HCT116 (cell line): ENCODE data around the gene SLC6A19.

Source experiments
- CBX3 ChIP-seq: IDR thresholded peaks from 2 replicates; pipeline ENCODE4 v1.6.1; 2012; ENCODE audit warnings: low read depth
- CEBPB ChIP-seq: IDR thresholded peaks from 2 replicates; pipeline ENCODE4 v1.6.1; 2012; ENCODE audit warnings: low read depth
- CTCF ChIP-seq, 3 experiments: fragments of 200-600 bp in 1 of 3; sonication (generic) in 1 of 3; IDR thresholded peaks in 2 of 3; conservative IDR thresholded peaks in 1 of 3; 2 replicates each; pipeline ENCODE4 v1.5.1; 2012 to 2017; ENCODE audit warnings: low read depth in 2 of 3, low read length in 2 of 3, antibody characterized with exemption in 1 of 3, borderline replicate concordance in 1 of 3, control low read depth in 1 of 3, mild to moderate bottlenecking in 1 of 3, mixed read lengths in 1 of 3, mixed run types in 1 of 3, moderate library complexity in 1 of 3; ENCODE audit not compliant: insufficient read depth in 1 of 3
- EZH2 ChIP-seq: fragments of 200-600 bp; sonication (generic); IDR thresholded peaks from 2 replicates; pipeline ENCODE4 v1.6.1; 2017; ENCODE audit warnings: antibody characterized with exemption, mixed run types
- EZH2phosphoT487 ChIP-seq: fragments of 200-600 bp; IDR thresholded peaks from 2 replicates; pipeline ENCODE4 v1.6.1; 2018; ENCODE audit warnings: antibody characterized with exemption, borderline replicate concordance
- FOSL1 ChIP-seq: IDR thresholded peaks from 2 replicates; pipeline ENCODE4 v1.6.1; 2012; ENCODE audit warnings: low read depth
- MAX ChIP-seq: IDR thresholded peaks from 2 replicates; pipeline ENCODE4 v1.6.1; 2012
- POLR2A ChIP-seq: IDR thresholded peaks from 2 replicates; pipeline ENCODE4 v1.7.0; 2011; ENCODE audit warnings: borderline replicate concordance; ENCODE audit not compliant: insufficient read depth, insufficient read length; ENCODE audit errors: extremely low read depth
- POLR2AphosphoS5 ChIP-seq: IDR thresholded peaks from 2 replicates; pipeline ENCODE4 v1.6.1; 2011; ENCODE audit warnings: mild to moderate bottlenecking, low read depth, low read length, moderate library complexity
- REST ChIP-seq: IDR thresholded peaks from 2 replicates; pipeline ENCODE4 v1.6.1; 2012; ENCODE audit warnings: low read depth
- SIN3A ChIP-seq: IDR thresholded peaks from 2 replicates; pipeline ENCODE4 v1.6.1; 2012; ENCODE audit warnings: low read depth
- YY1 ChIP-seq: IDR thresholded peaks from 2 replicates; pipeline ENCODE4 v1.6.1; 2011; ENCODE audit warnings: low read length, low read depth, moderate library complexity, mild to moderate bottlenecking; ENCODE audit not compliant: insufficient replicate concordance; ENCODE audit errors: extremely low read depth

GRCh38 chr5:1172670-1173404, 28.6 kb upstream of the SLC6A19 start:
- TF ChIP-seq MAX: no peak
- no peak for TF ChIP-seq SIN3A
- TF ChIP-seq CTCF (IDR thresholded peaks at IDR 0.05 in 2 of 3, conservative IDR thresholded peaks at IDR 0.05 in 1 of 3; ENCODE audit: borderline replicate concordance in 1 of 3, insufficient read depth in 1 of 3, low read depth in 2 of 3, low read length in 2 of 3): no peak
- TF ChIP-seq FOSL1: no peak
- TF ChIP-seq POLR2A: no peak
- no peak for TF ChIP-seq CEBPB
- TF ChIP-seq YY1: no peak
- no peak for TF ChIP-seq EZH2phosphoT487
- no peak for TF ChIP-seq POLR2AphosphoS5
- TF ChIP-seq REST: no peak
- no peak for TF ChIP-seq EZH2
- TF ChIP-seq CBX3: no peak
